GM13977 (cell line): ENCODE results near the gene ZNF281.
"Not testable (repeated sequence)": the region's sequence is repeated elsewhere in the genome, so short reads cannot be mapped to it uniquely, and the experiment has no call there.

ENCODE experiments used
- DNase-seq: peaks from one replicate; pipeline ENCODE4 v3.0.0; 2012; ENCODE audit warnings: low spot score
- in situ Hi-C: fragments of 300-500 bp; cut with MboI; formaldehyde crosslinking; loops from one replicate; pipeline ENCODE4 v1.12.0; 2022; ENCODE audit warnings: low sequenced_read_pairs, low pct_unique_long_range_greater_than_20kb, mixed read lengths, inconsistent platforms; ENCODE audit not compliant: unreplicated experiment
- TF ChIP-seq, protein P1 (sequence below): IDR thresholded peaks from 2 replicates; pipeline ENCODE4 v1.5.1; 2012; ENCODE audit warnings: mild to moderate bottlenecking, control low read depth; ENCODE audit not compliant: insufficient read depth; ENCODE audit errors: extremely low read depth, missing control alignments

The ZNF281 gene

GRCh38 chr1:200363264-200363933 is 46.4 kb downstream of the ZNF281 start:
- in situ Hi-C loops = no loop called here

GRCh38 chr1:200362421-200362820 is 47.4 kb downstream of the ZNF281 start:
- no peak for DNase-seq
- in situ Hi-C loops = no loop called here
- TF ChIP-seq, protein P1, sequence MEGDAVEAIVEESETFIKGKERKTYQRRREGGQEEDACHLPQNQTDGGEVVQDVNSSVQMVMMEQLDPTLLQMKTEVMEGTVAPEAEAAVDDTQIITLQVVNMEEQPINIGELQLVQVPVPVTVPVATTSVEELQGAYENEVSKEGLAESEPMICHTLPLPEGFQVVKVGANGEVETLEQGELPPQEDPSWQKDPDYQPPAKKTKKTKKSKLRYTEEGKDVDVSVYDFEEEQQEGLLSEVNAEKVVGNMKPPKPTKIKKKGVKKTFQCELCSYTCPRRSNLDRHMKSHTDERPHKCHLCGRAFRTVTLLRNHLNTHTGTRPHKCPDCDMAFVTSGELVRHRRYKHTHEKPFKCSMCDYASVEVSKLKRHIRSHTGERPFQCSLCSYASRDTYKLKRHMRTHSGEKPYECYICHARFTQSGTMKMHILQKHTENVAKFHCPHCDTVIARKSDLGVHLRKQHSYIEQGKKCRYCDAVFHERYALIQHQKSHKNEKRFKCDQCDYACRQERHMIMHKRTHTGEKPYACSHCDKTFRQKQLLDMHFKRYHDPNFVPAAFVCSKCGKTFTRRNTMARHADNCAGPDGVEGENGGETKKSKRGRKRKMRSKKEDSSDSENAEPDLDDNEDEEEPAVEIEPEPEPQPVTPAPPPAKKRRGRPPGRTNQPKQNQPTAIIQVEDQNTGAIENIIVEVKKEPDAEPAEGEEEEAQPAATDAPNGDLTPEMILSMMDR = no peak

More at GRCh38 chr1:200363264-200363933, 46.4 kb downstream of the ZNF281 start:
- TF ChIP-seq, protein P1 = no peak
- DNase-seq = no peak

- no peak for DNase-seq
- in situ Hi-C loops = no loop called here
- TF ChIP-seq, protein P1 = no peak
These were observed 50.1 kb downstream of the ZNF281 start for GRCh38 chr1:200359610-200360163.

- DNase-seq, in situ Hi-C loops: not testable (repeated sequence)
These were observed 51.9 kb downstream of the ZNF281 start for GRCh38 chr1:200357925-200358324.

DNA sequence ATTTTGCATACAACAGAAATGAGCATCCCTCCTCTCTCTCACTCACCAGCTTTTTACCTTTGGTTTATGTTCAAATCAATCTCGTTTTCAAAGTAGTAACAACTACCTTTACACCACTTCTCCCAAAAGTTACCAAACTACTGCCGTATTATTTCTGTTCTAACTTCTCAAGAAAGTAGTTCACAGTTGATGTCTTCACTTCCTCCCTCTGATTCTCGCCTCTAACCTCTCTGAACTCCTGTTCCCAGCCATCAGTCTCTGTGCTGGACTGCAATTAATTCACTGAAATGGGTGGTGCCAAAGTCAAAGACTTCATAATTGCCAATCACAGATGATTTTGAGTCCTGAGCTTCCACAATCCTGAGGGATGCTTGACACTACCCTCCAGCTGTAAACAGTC is 54.0 kb downstream of the ZNF281 start:
- TF ChIP-seq, protein P1 = no peak
- in situ Hi-C loops = no loop called here
- no peak for DNase-seq
